GM18867 (cell line): Measurements from ENCODE around the gene ORC5.

Source experiments
- ATAC-seq: cut with Tn5 transposase; IDR thresholded peaks from one replicate; pipeline ENCODE4 v1.9.1; 2021; ENCODE audit warnings: mild to moderate bottlenecking, moderate library complexity; ENCODE audit not compliant: unreplicated experiment

The ORC5 gene

GRCh38 chr7:104133238-104133637 lies 74.6 kb downstream of the ORC5 start:
- ATAC-seq, result no peak

- ATAC-seq, result no peak
Observed at GRCh38 chr7:104130726-104131125, 77.1 kb downstream of the ORC5 start.

- ATAC-seq, result no peak
Observed at GRCh38 chr7:104127204-104127603, 80.6 kb downstream of the ORC5 start.

GRCh38 chr7:104126411-104126841 lies 81.4 kb downstream of the ORC5 start:
- ATAC-seq, result no peak

- no peak for ATAC-seq
Observed at GRCh38 chr7:104124893-104125477, 82.8 kb downstream of the ORC5 start.

GRCh38 chr7:104124469-104124868 lies 83.3 kb downstream of the ORC5 start:
- no peak for ATAC-seq

- no peak for ATAC-seq
Observed at GRCh38 chr7:104123786-104124185, 84.0 kb downstream of the ORC5 start.

GRCh38 chr7:104113788-104114187 lies 94.0 kb downstream of the ORC5 start:
- no peak for ATAC-seq

- ATAC-seq, result no peak
Observed at GRCh38 chr7:104112623-104113022, 95.2 kb downstream of the ORC5 start.

GRCh38 chr7:104111271-104111670 lies 96.5 kb downstream of the ORC5 start:
- ATAC-seq, result no peak

- no peak for ATAC-seq
Observed at GRCh38 chr7:104106108-104106905, 101.5 kb downstream of the ORC5 start.

- no peak for ATAC-seq
Observed at GRCh38 chr7:104098890-104099289, 108.9 kb downstream of the ORC5 start.

GRCh38 chr7:104096683-104097082 lies 111.1 kb downstream of the ORC5 start:
- ATAC-seq, result no peak

GRCh38 chr7:104093127-104093526 lies 114.7 kb downstream of the ORC5 start:
- ATAC-seq, result no peak

GRCh38 chr7:104091242-104091641 lies 116.6 kb downstream of the ORC5 start:
- no peak for ATAC-seq

- ATAC-seq, result no peak
Observed at GRCh38 chr7:104089612-104090011, 118.2 kb downstream of the ORC5 start.

- ATAC-seq, result no peak
Observed at GRCh38 chr7:104089061-104089460, 118.8 kb downstream of the ORC5 start.
